ENCODE data around the gene MAN2B2. TPM values are rescaled to one million over a fixed set of nuclear protein-coding genes. Genes with fewer than 3 reads are reported as not detected.

Gene MAN2B2
- total RNA-seq, 1 donor from 2014 or later = 4.7 TPM

GRCh38 chr4:6592804-6593563 lies 18.0 kb downstream of the MAN2B2 start:
- DNase-seq (ENCODE audit: low read depth) (no peak), FAIRE-seq (no peak)
- TF ChIP-seq CTCF (IDR thresholded peaks at IDR 0.05; ENCODE audit: insufficient read depth, low read length, severe bottlenecking) = no peak
- H3K4me3 ChIP-seq (ENCODE audit: low read depth, low read length) = no peak overlapping the region
- H3K36me3 ChIP-seq (ENCODE audit: control insufficient read depth, insufficient read depth, low read length) = peaks cover 6% of the 10 kb centered on the region
- no peaks in the 10 kb centered on the region for H3K27me3 ChIP-seq (ENCODE audit: control insufficient read depth, insufficient read depth, low read length)

GRCh38 chr4:6594341-6594740 lies 19.4 kb downstream of the MAN2B2 start:
- no peak for TF ChIP-seq CTCF (IDR thresholded peaks at IDR 0.05; ENCODE audit: insufficient read depth, low read length, severe bottlenecking)
- no peak for FAIRE-seq
- H3K4me3 ChIP-seq (ENCODE audit: low read depth, low read length) = no peak overlapping the region
- no peak for DNase-seq (ENCODE audit: low read depth)
- peaks cover 6% of the 10 kb centered on the region for H3K36me3 ChIP-seq (ENCODE audit: control insufficient read depth, insufficient read depth, low read length)
- no peaks in the 10 kb centered on the region for H3K27me3 ChIP-seq (ENCODE audit: control insufficient read depth, insufficient read depth, low read length)

GRCh38 chr4:6594826-6595355 lies 19.9 kb downstream of the MAN2B2 start:
- peak; percentile 62 for DNase-seq (ENCODE audit: low read depth)
- no peak for FAIRE-seq
- Histone ChIP-seq H3K4me3 (ENCODE audit: low read depth, low read length) (no peak overlapping the region), H3K27me3 (ENCODE audit: control insufficient read depth, insufficient read depth, low read length) (no peaks in the 10 kb centered on the region), H3K36me3 (ENCODE audit: control insufficient read depth, insufficient read depth, low read length) (peaks cover 7% of the 10 kb centered on the region)
- TF ChIP-seq CTCF (IDR thresholded peaks at IDR 0.05; ENCODE audit: insufficient read depth, low read length, severe bottlenecking) = no peak

- peaks cover 7% of the 10 kb centered on the region for H3K36me3 ChIP-seq (ENCODE audit: control insufficient read depth, insufficient read depth, low read length)
- no peak for TF ChIP-seq CTCF (IDR thresholded peaks at IDR 0.05; ENCODE audit: insufficient read depth, low read length, severe bottlenecking)
- H3K4me3 ChIP-seq (ENCODE audit: low read depth, low read length) = no peak overlapping the region
- no peaks in the 10 kb centered on the region for H3K27me3 ChIP-seq (ENCODE audit: control insufficient read depth, insufficient read depth, low read length)
- DNase-seq (ENCODE audit: low read depth) (peak; percentile 20), FAIRE-seq (no peak)
Measured at GRCh38 chr4:6595897-6596537, 21.0 kb downstream of the MAN2B2 start.

- Histone ChIP-seq H3K4me3 (ENCODE audit: low read depth, low read length) (no peak overlapping the region), H3K36me3 (ENCODE audit: control insufficient read depth, insufficient read depth, low read length) (peaks cover 7% of the 10 kb centered on the region), H3K27me3 (ENCODE audit: control insufficient read depth, insufficient read depth, low read length) (no peaks in the 10 kb centered on the region)
- DNase-seq (ENCODE audit: low read depth) = no peak
- TF ChIP-seq CTCF (IDR thresholded peaks at IDR 0.05; ENCODE audit: insufficient read depth, low read length, severe bottlenecking) = no peak
- FAIRE-seq = no peak
Measured at GRCh38 chr4:6596948-6597347, 22.0 kb downstream of the MAN2B2 start.
